ENCODE results near the gene SPINK1. TPM values are rescaled to one million over a fixed set of nuclear protein-coding genes. Genes with fewer than 3 reads are reported as not detected.
"Not testable (repeated sequence)": the region's sequence is repeated elsewhere in the genome, so short reads cannot be mapped to it uniquely, and the experiment has no call there.

Gene SPINK1
- total RNA-seq, 1 experiment from 2014 or later = not detected

GRCh38 chr5:147835386-147835798 lies 3.9 kb upstream of the SPINK1 start:
- Histone ChIP-seq H3K36me3 (ENCODE audit: low read depth) (no peaks in the 10 kb centered on the region), H3F3A (ENCODE audit: insufficient read depth, low read depth) (no peaks in the 10 kb centered on the region; the same call in 1 of the 2 replicates), H3K27ac (no peak overlapping the region), H3K4me2 (0 out of 2 replicates have a peak overlapping the region, but pooled peaks have one; percentile 16), H3K27me3 (ENCODE audit: insufficient read depth, low read depth) (peaks cover 16% of the 10 kb centered on the region), H2AFZ (no peak overlapping the region), H4K20me1 (ENCODE audit: insufficient read depth) (no peaks in the 10 kb centered on the region), H3K4me3 (no peak overlapping the region), H3K4me1 (replicated peaks; ENCODE audit: insufficient read depth) (peaks cover 18% of the 10 kb centered on the region), H3K9me2 (ENCODE audit: insufficient read depth) (no peaks in the 10 kb centered on the region), H3K79me2 (ENCODE audit: low read depth) (no peaks in the 10 kb centered on the region), H3K9me3 (ENCODE audit: insufficient read depth, low read depth) (no peaks in the 10 kb centered on the region)
- POLR2A ChIA-PET (ENCODE audit: unreplicated experiment) = no interaction called here
- BruUV-seq (replicated peaks) = no TSS peak
- CTCF ChIA-PET = no interaction called here
- TF ChIP-seq EZH2 (IDR thresholded peaks at IDR 0.05; ENCODE audit: low read depth) (no peak), CTCF (conservative IDR thresholded peaks at IDR 0.05) (no peak)
- DNase-seq = peak in 1 of 2 experiments; percentile 89
- intact Hi-C loops (cut with micrococcal nuclease; ENCODE audit: unreplicated experiment) = no loop called here

GRCh38 chr5:147832541-147832940 lies 1.1 kb upstream of the SPINK1 start:
- Histone ChIP-seq H3K9me2 (ENCODE audit: insufficient read depth) (no peaks in the 10 kb centered on the region), H3K4me1 (replicated peaks; ENCODE audit: insufficient read depth) (peaks cover 18% of the 10 kb centered on the region), H4K20me1 (ENCODE audit: insufficient read depth) (no peaks in the 10 kb centered on the region), H3K9me3 (ENCODE audit: insufficient read depth, low read depth) (no peaks in the 10 kb centered on the region), H2AFZ (no peak overlapping the region), H3K36me3 (ENCODE audit: low read depth) (no peaks in the 10 kb centered on the region), H3K27ac (no peak overlapping the region), H3K4me2 (no peak overlapping the region), H3K79me2 (ENCODE audit: low read depth) (no peaks in the 10 kb centered on the region), H3K4me3 (no peak overlapping the region), H3F3A (ENCODE audit: insufficient read depth, low read depth) (no peaks in the 10 kb centered on the region; the same call in 1 of the 2 replicates), H3K27me3 (ENCODE audit: insufficient read depth, low read depth) (peaks cover 31% of the 10 kb centered on the region)
- DNase-seq = no peak
- intact Hi-C loops (cut with micrococcal nuclease; ENCODE audit: unreplicated experiment) = no loop called here
- no TSS peak for BruUV-seq (replicated peaks)
- ChIA-PET CTCF (no interaction called here), POLR2A (ENCODE audit: unreplicated experiment) (no interaction called here)
- TF ChIP-seq EZH2 (IDR thresholded peaks at IDR 0.05; ENCODE audit: low read depth) (no peak), CTCF (conservative IDR thresholded peaks at IDR 0.05) (no peak)

- no peaks in the 10 kb centered on the region for H3K9me2 ChIP-seq (ENCODE audit: insufficient read depth)
- no peak overlapping the region for H3K4me2 ChIP-seq
- H3F3A ChIP-seq (ENCODE audit: insufficient read depth, low read depth) = no peaks in the 10 kb centered on the region; the same call in 1 of the 2 replicates
- H3K4me3 ChIP-seq = no peak overlapping the region
- DNase-seq = no peak
- no peaks in the 10 kb centered on the region for H4K20me1 ChIP-seq (ENCODE audit: insufficient read depth)
- no peaks in the 10 kb centered on the region for H3K79me2 ChIP-seq (ENCODE audit: low read depth)
- H2AFZ ChIP-seq = no peak overlapping the region
- no peak overlapping the region for H3K27ac ChIP-seq
- no TSS peak for BruUV-seq (replicated peaks)
- H3K36me3 ChIP-seq (ENCODE audit: low read depth) = no peaks in the 10 kb centered on the region
- CTCF ChIA-PET = no interaction called here
- H3K27me3 ChIP-seq (ENCODE audit: insufficient read depth, low read depth) = peaks cover 40% of the 10 kb centered on the region
- POLR2A ChIA-PET (ENCODE audit: unreplicated experiment) = no interaction called here
- H3K4me1 ChIP-seq (replicated peaks; ENCODE audit: insufficient read depth) = peaks cover 4% of the 10 kb centered on the region; the same call in 1 of the 2 replicates
- TF ChIP-seq EZH2 (IDR thresholded peaks at IDR 0.05; ENCODE audit: low read depth) = no peak
- no peak for TF ChIP-seq CTCF (conservative IDR thresholded peaks at IDR 0.05)
- no peaks in the 10 kb centered on the region for H3K9me3 ChIP-seq (ENCODE audit: insufficient read depth, low read depth)
- intact Hi-C loops (cut with micrococcal nuclease; ENCODE audit: unreplicated experiment) = no loop called here
Observed at GRCh38 chr5:147830035-147830434, 1.4 kb downstream of the SPINK1 start.

- BruUV-seq (replicated peaks); H3F3A ChIP-seq (ENCODE audit: insufficient read depth, low read depth); H3K9me2 ChIP-seq (ENCODE audit: insufficient read depth); H4K20me1 ChIP-seq (ENCODE audit: insufficient read depth); CTCF ChIA-PET; H3K4me2 ChIP-seq; H3K27ac ChIP-seq; H3K9me3 ChIP-seq (ENCODE audit: insufficient read depth, low read depth); POLR2A ChIA-PET (ENCODE audit: unreplicated experiment); intact Hi-C loops (cut with micrococcal nuclease; ENCODE audit: unreplicated experiment); H3K36me3 ChIP-seq (ENCODE audit: low read depth); H3K79me2 ChIP-seq (ENCODE audit: low read depth); H2AFZ ChIP-seq; DNase-seq; H3K4me1 ChIP-seq (replicated peaks; ENCODE audit: insufficient read depth); H3K4me3 ChIP-seq: not testable (repeated sequence)
- peaks cover 27% of the 10 kb centered on the region for H3K27me3 ChIP-seq (ENCODE audit: insufficient read depth, low read depth)
Observed at GRCh38 chr5:147827017-147827416, 4.5 kb downstream of the SPINK1 start.
